Osteoblast (primary cell): ENCODE results near the gene NME9. TPM values are rescaled to one million over a fixed set of nuclear protein-coding genes. Genes with fewer than 3 reads are reported as not detected.

ENCODE experiments used
- DNase-seq: peaks from one replicate; pipeline ENCODE4 v3.0.0; 2011; ENCODE audit warnings: low spot score, mixed read lengths; ENCODE audit not compliant: insufficient read length; ENCODE audit errors: missing footprints
- H2AFZ ChIP-seq: 2 replicates; pipeline ENCODE4 v1.6.0; 2011; ENCODE audit warnings: mild to moderate bottlenecking, low read length
- H3K27ac ChIP-seq: 2 replicates; pipeline ENCODE4 v1.5.1; 2011; ENCODE audit warnings: mild to moderate bottlenecking, low read depth, low read length, moderate library complexity
- H3K27me3 ChIP-seq: 2 replicates; pipeline ENCODE4 v1.6.0; 2012; ENCODE audit warnings: mild to moderate bottlenecking, control low read depth, inconsistent platforms, low read length, moderate library complexity; ENCODE audit not compliant: insufficient read depth
- H3K36me3 ChIP-seq: 2 replicates; pipeline ENCODE4 v1.5.1; 2011; ENCODE audit warnings: mild to moderate bottlenecking, low read length, control low read depth, moderate library complexity; ENCODE audit not compliant: insufficient read depth
- H3K4me1 ChIP-seq: 2 replicates; pipeline ENCODE4 v1.5.1; 2011; ENCODE audit warnings: mild to moderate bottlenecking, low read length, control low read depth, moderate library complexity; ENCODE audit not compliant: insufficient read depth
- H3K4me2 ChIP-seq: 2 replicates; pipeline ENCODE4 v1.6.0; 2011; ENCODE audit warnings: mild to moderate bottlenecking, low read length; ENCODE audit not compliant: insufficient read depth
- H3K4me3 ChIP-seq: fragments of 200-600 bp; sonication (generic); 3 replicates; pipeline ENCODE4 v1.5.1; 2012; ENCODE audit warnings: mild to moderate bottlenecking, low read length, inconsistent platforms; ENCODE audit not compliant: insufficient read depth
- H3K79me2 ChIP-seq: 2 replicates; pipeline ENCODE4 v1.6.0; 2012; ENCODE audit warnings: mild to moderate bottlenecking, low read length, control low read depth, inconsistent platforms; ENCODE audit not compliant: insufficient read depth
- H3K9me3 ChIP-seq: 2 replicates; pipeline ENCODE4 v1.5.1; 2011; ENCODE audit warnings: low read depth, low read length, control low read depth
- H4K20me1 ChIP-seq: 2 replicates; pipeline ENCODE4 v1.6.0; 2012; ENCODE audit warnings: mild to moderate bottlenecking, low read length, control low read depth; ENCODE audit not compliant: insufficient read depth
- CTCF ChIP-seq: IDR thresholded peaks from 2 replicates; pipeline ENCODE4 v1.5.1; 2011; ENCODE audit warnings: mild to moderate bottlenecking, low read depth, low read length, moderate library complexity; ENCODE audit errors: extremely low read depth
- total RNA-seq: library from RNA; depleted of rRNA; stranded (reverse); fragments of >200 nt; gene quantifications from 2 replicates; pipeline ENCODE4 v1.2.3, GENCODE V29; 2012

The NME9 gene
- total RNA-seq, 1 donor, result not detected

GRCh38 chr3:138340511-138340910 is 10.9 kb upstream of the NME9 start:
- DNase-seq, result no peak
- no peaks in the 10 kb centered on the region for H3K9me3 ChIP-seq
- no peaks in the 10 kb centered on the region for H3K4me1 ChIP-seq
- H3K4me3 ChIP-seq, result no peak overlapping the region
- H3K79me2 ChIP-seq, result no peaks in the 10 kb centered on the region
- no peak overlapping the region for H3K27ac ChIP-seq
- no peaks in the 10 kb centered on the region for H3K27me3 ChIP-seq
- no peaks in the 10 kb centered on the region for H4K20me1 ChIP-seq
- no peak for TF ChIP-seq CTCF
- no peak overlapping the region for H2AFZ ChIP-seq
- no peak overlapping the region for H3K4me2 ChIP-seq
- no peaks in the 10 kb centered on the region for H3K36me3 ChIP-seq

- no peak overlapping the region for H3K27ac ChIP-seq
- no peaks in the 10 kb centered on the region for H3K9me3 ChIP-seq
- H2AFZ ChIP-seq, result no peak overlapping the region
- H3K27me3 ChIP-seq, result peaks cover 5% of the 10 kb centered on the region
- H4K20me1 ChIP-seq, result no peaks in the 10 kb centered on the region
- no peaks in the 10 kb centered on the region for H3K4me1 ChIP-seq
- H3K4me2 ChIP-seq, result no peak overlapping the region
- no peak for DNase-seq
- H3K36me3 ChIP-seq, result no peaks in the 10 kb centered on the region
- H3K79me2 ChIP-seq, result no peaks in the 10 kb centered on the region
- no peak for TF ChIP-seq CTCF
- no peak overlapping the region for H3K4me3 ChIP-seq
These were observed 9.2 kb upstream of the NME9 start for GRCh38 chr3:138338811-138339210.

GRCh38 chr3:138338244-138338643 is 8.6 kb upstream of the NME9 start:
- H3K27me3 ChIP-seq, result peaks cover 5% of the 10 kb centered on the region
- H3K4me3 ChIP-seq, result no peak overlapping the region
- no peaks in the 10 kb centered on the region for H3K79me2 ChIP-seq
- no peak for TF ChIP-seq CTCF
- DNase-seq, result no peak
- H3K4me1 ChIP-seq, result no peaks in the 10 kb centered on the region
- H2AFZ ChIP-seq, result no peak overlapping the region
- no peaks in the 10 kb centered on the region for H3K9me3 ChIP-seq
- H3K36me3 ChIP-seq, result no peaks in the 10 kb centered on the region
- no peaks in the 10 kb centered on the region for H4K20me1 ChIP-seq
- H3K4me2 ChIP-seq, result no peak overlapping the region
- no peak overlapping the region for H3K27ac ChIP-seq

- Histone ChIP-seq H3K27ac (no peak overlapping the region), H3K9me3 (no peaks in the 10 kb centered on the region), H2AFZ (no peak overlapping the region), H3K79me2 (no peaks in the 10 kb centered on the region), H4K20me1 (no peaks in the 10 kb centered on the region), H3K4me1 (no peaks in the 10 kb centered on the region), H3K27me3 (peaks cover 5% of the 10 kb centered on the region), H3K4me3 (no peak overlapping the region), H3K4me2 (no peak overlapping the region), H3K36me3 (no peaks in the 10 kb centered on the region)
- DNase-seq, result no peak
- TF ChIP-seq CTCF, result no peak
These were observed 6.9 kb upstream of the NME9 start for GRCh38 chr3:138336454-138336999.
